Large intestine (tissue), 3 donors: ENCODE results near the gene ARHGAP21. TPM values are rescaled to one million over a fixed set of nuclear protein-coding genes. Genes with fewer than 3 reads are reported as not detected.

ENCODE experiments used
- DNase-seq, 2 donors: peaks; one replicate each; pipeline versions ENCODE4 v3.0.0 to v3.0.0-alpha.2; 2013
- H3K27ac ChIP-seq: one replicate; pipeline ENCODE4 v1.5.1; 2013; ENCODE audit warnings: low read length
- H3K27me3 ChIP-seq: 2 replicates; pipeline ENCODE4 v1.6.1; 2013; ENCODE audit warnings: low read length; ENCODE audit not compliant: control insufficient read depth, insufficient read depth
- H3K36me3 ChIP-seq: 2 replicates; pipeline ENCODE4 v1.6.1; 2013; ENCODE audit warnings: low read length; ENCODE audit not compliant: control insufficient read depth, insufficient read depth
- H3K4me1 ChIP-seq: one replicate; pipeline ENCODE4 v1.6.1; 2013; ENCODE audit warnings: low read length; ENCODE audit not compliant: control insufficient read depth, insufficient read depth
- H3K4me3 ChIP-seq: one replicate; pipeline ENCODE4 v1.5.1; 2013; ENCODE audit warnings: low read length
- H3K9me3 ChIP-seq: one replicate; pipeline ENCODE4 v1.6.1; 2013; ENCODE audit warnings: mild to moderate bottlenecking, low read depth, low read length, moderate library complexity; ENCODE audit not compliant: control insufficient read depth
- WGBS: methylation state at CpG from one replicate; pipeline ENCODE4 v1.1.5; 2013; ENCODE audit warnings: low lambda C conversion rate; ENCODE audit not compliant: insufficient coverage; 5-methylcytosine and 5-hydroxymethylcytosine counted together
- polyA plus RNA-seq: library from polyadenylated mRNA; unstranded; fragments of 120-200 nt; gene quantifications from one replicate; pipeline ENCODE4 v1.2.1, GENCODE V29; 2013

The ARHGAP21 gene
- polyA plus RNA-seq, 1 donor: 55.4 TPM

DNA sequence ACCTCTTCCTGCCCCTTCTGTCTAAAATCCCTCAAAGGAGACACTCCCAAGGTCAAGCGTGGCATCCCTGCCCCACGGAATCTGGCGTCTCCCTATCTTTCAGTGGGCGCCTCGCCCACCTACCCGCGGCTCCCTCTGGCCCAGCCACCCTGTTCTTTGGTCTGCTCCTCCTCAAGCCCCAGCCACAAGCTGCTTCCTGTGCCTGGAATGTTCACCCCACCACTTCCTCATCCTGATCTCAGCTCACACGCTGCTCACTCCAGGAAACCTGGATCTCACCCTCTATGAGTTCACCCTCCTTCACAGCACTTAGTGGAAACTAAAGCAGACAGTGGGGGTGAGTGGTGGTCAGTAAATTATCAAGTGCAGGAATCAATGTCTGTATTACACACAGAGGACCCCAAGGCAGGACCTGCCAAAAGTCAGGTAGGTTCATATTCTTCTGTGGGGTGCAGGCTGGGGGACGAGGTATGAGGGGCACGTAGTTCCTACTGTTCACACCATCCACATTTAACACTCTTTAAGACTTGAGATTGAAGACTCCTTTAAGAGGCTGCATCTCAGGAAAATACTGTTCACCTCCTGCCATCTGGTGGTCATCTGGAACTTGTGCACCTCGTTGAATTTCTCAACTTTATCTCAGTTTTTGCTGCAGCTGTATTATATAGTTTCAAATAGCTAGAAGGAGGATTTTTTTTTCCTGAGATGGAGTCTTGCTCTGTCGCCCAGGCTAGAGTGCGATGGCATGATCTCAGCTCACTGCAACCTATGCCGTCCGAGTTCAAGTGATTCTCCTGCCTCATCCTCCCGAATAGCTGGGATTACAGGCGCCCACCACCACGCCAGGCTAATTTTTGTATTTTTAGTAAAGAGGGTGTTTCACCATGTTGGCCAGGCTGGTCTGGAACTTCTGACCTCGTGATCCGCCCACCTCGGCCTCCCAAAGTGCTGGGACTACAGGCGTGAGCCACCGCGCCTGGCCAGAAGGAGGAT, 166.6 kb downstream of the ARHGAP21 start:
- no CpG with 5 or more reads among the region's 24 CpGs for WGBS
- Histone ChIP-seq H3K36me3 (no peaks in the 10 kb centered on the region), H3K4me1 (no peaks in the 10 kb centered on the region), H3K27me3 (no peaks in the 10 kb centered on the region), H3K27ac (no peak overlapping the region), H3K4me3 (no peak overlapping the region), H3K9me3 (no peaks in the 10 kb centered on the region)
- DNase-seq: peak; percentile 23 to 29

DNA sequence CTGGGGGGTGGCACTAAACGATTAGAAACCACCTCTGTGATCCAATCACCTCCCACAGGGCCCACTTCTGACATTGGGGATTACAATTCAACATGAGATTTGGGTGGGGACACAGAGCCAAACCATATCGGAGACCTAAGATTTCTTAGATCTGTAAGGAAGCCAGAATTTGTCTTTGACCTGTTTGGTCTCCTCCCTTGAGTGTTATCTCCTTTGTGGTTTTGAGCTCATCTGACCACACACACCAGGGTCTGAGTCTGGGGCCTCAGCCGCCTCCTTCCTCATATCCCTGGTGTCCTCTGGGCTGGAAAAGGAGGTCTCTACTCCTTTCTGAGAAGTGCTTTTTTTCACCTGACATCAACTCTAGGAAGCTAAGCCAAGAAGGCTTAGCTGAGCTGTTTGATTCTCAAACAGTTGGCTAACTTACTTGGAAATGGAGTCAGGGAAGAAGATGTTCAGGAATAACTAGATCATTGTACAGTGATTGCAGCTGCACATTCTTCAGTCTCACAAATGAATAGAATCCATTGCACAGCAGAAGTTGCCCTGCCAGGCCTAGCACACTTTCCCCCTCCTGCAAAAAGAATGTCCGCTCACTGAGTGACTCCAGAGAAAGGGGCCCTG, 167.4 kb downstream of the ARHGAP21 start:
- DNase-seq: no peak
- no CpG with 5 or more reads among the region's 4 CpGs for WGBS
- H3K27ac ChIP-seq: no peak overlapping the region
- no peaks in the 10 kb centered on the region for H3K4me1 ChIP-seq
- H3K27me3 ChIP-seq: no peaks in the 10 kb centered on the region
- no peak overlapping the region for H3K4me3 ChIP-seq
- no peaks in the 10 kb centered on the region for H3K9me3 ChIP-seq
- H3K36me3 ChIP-seq: no peaks in the 10 kb centered on the region

DNA sequence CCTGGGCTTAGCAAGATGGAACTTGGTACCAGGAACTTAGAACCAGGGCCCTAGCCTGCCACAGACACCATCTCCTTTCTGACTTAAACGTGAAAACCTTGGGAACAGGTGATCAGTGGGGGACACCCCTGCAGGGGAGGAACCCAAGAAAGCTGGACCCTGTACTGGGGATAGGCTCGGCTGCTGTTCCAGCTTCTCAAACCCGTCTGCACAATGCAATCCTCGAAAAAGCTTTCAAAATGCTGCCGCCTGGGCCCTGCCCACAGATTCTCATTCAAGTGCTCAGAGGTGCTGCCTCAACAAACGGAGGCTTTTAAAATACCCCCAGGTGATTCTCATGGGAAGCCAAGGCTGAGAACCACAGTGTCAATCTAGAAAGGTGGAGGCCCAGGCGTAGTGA, 169.7 kb downstream of the ARHGAP21 start:
- peaks cover 5% of the 10 kb centered on the region for H3K36me3 ChIP-seq
- H3K27ac ChIP-seq: no peak overlapping the region
- no peaks in the 10 kb centered on the region for H3K4me1 ChIP-seq
- no CpG with 5 or more reads among the region's 7 CpGs for WGBS
- no peaks in the 10 kb centered on the region for H3K9me3 ChIP-seq
- no peaks in the 10 kb centered on the region for H3K27me3 ChIP-seq
- DNase-seq: no peak
- H3K4me3 ChIP-seq: no peak overlapping the region

DNA sequence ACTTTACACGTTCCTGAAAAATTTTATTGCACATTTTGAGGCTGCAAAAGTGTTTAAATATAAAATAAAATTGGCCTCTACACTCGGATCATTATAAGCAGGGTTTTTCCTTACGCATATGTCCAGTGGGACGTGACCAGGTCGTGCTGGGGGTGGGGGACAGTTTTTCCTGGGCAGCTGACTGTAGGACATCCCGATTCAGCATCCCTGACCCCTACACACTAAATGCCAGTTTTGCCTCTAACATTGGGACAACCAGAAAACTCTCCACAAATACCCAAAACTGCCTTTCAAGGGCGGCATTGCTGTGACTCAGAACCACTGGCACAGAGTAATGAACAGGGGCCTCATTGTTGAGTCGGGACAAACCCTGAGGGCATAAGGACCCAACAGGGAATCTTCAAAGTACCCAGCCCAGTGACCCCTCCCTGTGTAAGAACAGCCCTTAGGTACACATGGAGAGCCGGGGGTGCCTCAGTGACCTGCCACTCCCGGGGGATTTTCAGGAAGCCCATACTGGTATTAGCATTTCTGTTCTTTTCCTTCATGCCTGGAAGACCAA, 170.6 kb downstream of the ARHGAP21 start:
- no CpG with 5 or more reads among the region's 10 CpGs for WGBS
- Histone ChIP-seq H3K9me3 (no peaks in the 10 kb centered on the region), H3K27me3 (no peaks in the 10 kb centered on the region), H3K27ac (no peak overlapping the region), H3K4me1 (no peaks in the 10 kb centered on the region), H3K36me3 (peaks cover 7% of the 10 kb centered on the region), H3K4me3 (no peak overlapping the region)
- DNase-seq: no peak

DNA sequence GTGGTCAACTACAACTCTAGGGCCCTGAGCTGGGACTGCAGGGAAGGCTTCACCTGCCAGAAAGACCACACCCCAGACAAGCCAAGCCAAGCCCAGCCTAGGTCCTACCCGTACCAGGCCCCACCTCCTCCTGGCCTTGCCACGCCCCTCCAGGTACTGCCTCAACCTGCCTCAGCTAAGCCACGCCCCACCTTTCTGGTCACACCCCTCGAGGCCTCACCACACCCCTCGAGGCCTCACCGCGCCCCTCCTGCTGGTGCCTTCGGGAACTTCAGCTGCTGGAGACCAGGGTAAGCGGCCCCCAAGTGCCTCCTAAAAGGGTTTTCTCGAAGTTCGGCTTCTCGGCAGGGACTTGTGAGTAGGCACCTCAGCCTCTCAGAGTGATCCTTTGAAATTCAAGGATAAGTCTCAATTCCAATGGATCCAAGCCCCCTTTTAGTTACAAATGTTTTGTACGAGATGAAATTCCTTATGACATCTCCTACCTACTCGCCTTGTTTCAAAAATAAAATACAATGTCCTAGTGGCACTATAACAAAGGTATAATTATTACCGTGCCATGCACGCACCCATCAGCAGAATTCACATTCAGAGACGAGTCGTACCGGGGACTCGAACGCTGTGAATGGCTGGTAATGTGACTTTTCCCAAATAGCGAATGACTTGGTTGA, 171.2 kb downstream of the ARHGAP21 start:
- Histone ChIP-seq H3K9me3 (no peaks in the 10 kb centered on the region), H3K4me3 (no peak overlapping the region), H3K4me1 (no peaks in the 10 kb centered on the region), H3K36me3 (peaks cover 7% of the 10 kb centered on the region), H3K27me3 (no peaks in the 10 kb centered on the region), H3K27ac (no peak overlapping the region)
- WGBS: no CpG with 5 or more reads among the region's 22 CpGs
- peak; percentile 62 to 65 for DNase-seq

DNA sequence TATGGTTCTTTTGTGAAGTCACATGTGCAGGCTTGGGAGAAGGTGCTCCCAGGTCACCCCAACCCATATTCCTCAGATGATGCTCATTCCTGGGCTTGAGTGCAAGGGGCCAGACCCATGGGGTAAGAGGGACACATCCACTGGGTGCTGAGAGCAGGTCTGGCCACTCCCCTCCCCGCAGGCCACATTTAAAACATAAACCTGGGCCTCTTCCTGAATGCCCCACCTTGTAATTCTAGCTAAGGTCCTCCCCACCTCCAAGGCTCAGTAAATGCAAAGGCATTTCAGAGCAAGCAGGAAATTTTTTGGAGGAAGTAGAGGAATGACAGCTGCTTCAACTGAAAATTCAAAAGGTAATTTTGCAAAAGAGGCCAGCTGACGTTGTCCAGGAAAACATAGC, 172.5 kb downstream of the ARHGAP21 start:
- no CpG with 5 or more reads among the region's 2 CpGs for WGBS
- Histone ChIP-seq H3K4me3 (no peak overlapping the region), H3K4me1 (no peaks in the 10 kb centered on the region), H3K27me3 (no peaks in the 10 kb centered on the region), H3K27ac (no peak overlapping the region), H3K36me3 (peaks cover 7% of the 10 kb centered on the region), H3K9me3 (no peaks in the 10 kb centered on the region)
- DNase-seq: no peak

GRCh38 chr10:24550680-24551079, 173.0 kb downstream of the ARHGAP21 start:
- Histone ChIP-seq H3K27ac (no peak overlapping the region), H3K9me3 (no peaks in the 10 kb centered on the region), H3K27me3 (no peaks in the 10 kb centered on the region), H3K4me3 (no peak overlapping the region), H3K36me3 (peaks cover 12% of the 10 kb centered on the region), H3K4me1 (no peaks in the 10 kb centered on the region)
- 100% methylated on average over 1 of the region's 10 CpGs for WGBS
- no peak for DNase-seq

DNA sequence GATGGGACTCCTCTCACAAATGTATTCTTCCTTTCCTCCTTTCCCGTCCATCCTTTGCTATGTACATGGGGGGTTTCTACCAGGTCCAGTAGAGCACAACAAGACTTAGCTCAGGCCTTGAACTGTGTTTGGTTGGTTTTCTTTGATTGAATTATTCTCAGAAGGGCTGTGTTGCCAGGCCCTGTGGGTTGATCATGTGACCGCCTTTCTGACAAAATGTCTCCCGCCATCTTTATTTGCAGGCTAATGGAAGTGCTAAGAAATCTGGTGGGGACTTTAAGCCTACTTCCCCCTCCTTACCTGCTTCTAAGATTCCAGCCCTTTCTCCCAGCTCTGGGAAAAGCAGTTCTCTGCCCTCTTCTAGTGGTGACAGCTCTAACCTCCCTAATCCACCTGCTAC, 178.1 kb downstream of the ARHGAP21 start:
- no peak overlapping the region for H3K27ac ChIP-seq
- H3K4me1 ChIP-seq: no peaks in the 10 kb centered on the region
- no peak overlapping the region for H3K4me3 ChIP-seq
- no peak for DNase-seq
- H3K9me3 ChIP-seq: no peaks in the 10 kb centered on the region
- peaks cover 60% of the 10 kb centered on the region for H3K36me3 ChIP-seq
- WGBS: no CpG with 5 or more reads among the region's 3 CpGs
- H3K27me3 ChIP-seq: no peaks in the 10 kb centered on the region

- no peak overlapping the region for H3K4me3 ChIP-seq
- DNase-seq: no peak
- peaks cover 64% of the 10 kb centered on the region for H3K36me3 ChIP-seq
- H3K9me3 ChIP-seq: no peaks in the 10 kb centered on the region
- H3K4me1 ChIP-seq: no peaks in the 10 kb centered on the region
- no peak overlapping the region for H3K27ac ChIP-seq
- no peaks in the 10 kb centered on the region for H3K27me3 ChIP-seq
- WGBS: 80% methylated on average over 1 of the region's 10 CpGs
These were observed 178.9 kb downstream of the ARHGAP21 start for GRCh38 chr10:24544776-24545175.
